ENCODE measurements around the gene VPS4B.
"Not testable (repeated sequence)": the region's sequence is repeated elsewhere in the genome, so short reads cannot be mapped to it uniquely, and the experiment has no call there.

The VPS4B gene

GRCh38 chr18:63457977-63458376 is 35.7 kb upstream of the VPS4B start:
- no peak for FAIRE-seq
- no peak for TF ChIP-seq CTCF (IDR thresholded peaks at IDR 0.05; ENCODE audit: insufficient read depth, missing control alignments)

GRCh38 chr18:63454497-63454896 is 32.2 kb upstream of the VPS4B start:
- DNase-seq (ENCODE audit: insufficient read length, low spot score) (no peak), FAIRE-seq (no peak)
- TF ChIP-seq CTCF (IDR thresholded peaks at IDR 0.05; ENCODE audit: insufficient read depth, missing control alignments): no peak

More at GRCh38 chr18:63457977-63458376, 35.7 kb upstream of the VPS4B start:
- DNase-seq (ENCODE audit: insufficient read length, low spot score): no peak

GRCh38 chr18:63452751-63453150 is 30.5 kb upstream of the VPS4B start:
- FAIRE-seq; DNase-seq (ENCODE audit: insufficient read length, low spot score): not testable (repeated sequence)

GRCh38 chr18:63451799-63452660 is 29.8 kb upstream of the VPS4B start:
- DNase-seq (ENCODE audit: insufficient read length, low spot score) (no peak), FAIRE-seq (peak; percentile 87)
- TF ChIP-seq CTCF (IDR thresholded peaks at IDR 0.05; ENCODE audit: insufficient read depth, missing control alignments): no peak

GRCh38 chr18:63449426-63449825 is 27.1 kb upstream of the VPS4B start:
- DNase-seq (ENCODE audit: insufficient read length, low spot score) (no peak), FAIRE-seq (no peak)
- no peak for TF ChIP-seq CTCF (IDR thresholded peaks at IDR 0.05; ENCODE audit: insufficient read depth, missing control alignments)

GRCh38 chr18:63447066-63447465 is 24.8 kb upstream of the VPS4B start:
- DNase-seq (ENCODE audit: insufficient read length, low spot score) (no peak), FAIRE-seq (no peak)
- TF ChIP-seq CTCF (IDR thresholded peaks at IDR 0.05; ENCODE audit: insufficient read depth, missing control alignments): no peak

- FAIRE-seq: no peak
- TF ChIP-seq CTCF (IDR thresholded peaks at IDR 0.05; ENCODE audit: insufficient read depth, missing control alignments): no peak
- DNase-seq (ENCODE audit: insufficient read length, low spot score): no peak
Measured at GRCh38 chr18:63446266-63446665, 24.0 kb upstream of the VPS4B start.

All from D721Med (cell line).